ENCODE measurements around the gene UBE2H. TPM values are rescaled to one million over a fixed set of nuclear protein-coding genes. Genes with fewer than 3 reads are reported as not detected.

The UBE2H gene
- total RNA-seq, 4 donors from 2014 or later: 68.3 to 123 (median 91.4) TPM

- no peak for DNase-seq (ENCODE audit: extremely low spot score)
- Histone ChIP-seq H3K4me1 (peaks cover 19 to 34% (median 25%) of the 10 kb centered on the region in 4 donors), H3K4me3 (no peak overlapping the region), H3K27ac (replicated peaks in 1 of 4) (no peak overlapping the region), H3K27me3 (no peaks in the 10 kb centered on the region), H3K36me3 (peaks cover 0 to 7% (median 0%) of the 10 kb centered on the region in 4 donors), H3K9me3 (no peaks in the 10 kb centered on the region)
- TF ChIP-seq CTCF (IDR thresholded peaks at IDR 0.05): no peak
- TF ChIP-seq POLR2AphosphoS5 (IDR thresholded peaks at IDR 0.05): no peak
- no peak for TF ChIP-seq POLR2A (IDR thresholded peaks at IDR 0.05; ENCODE audit: low read depth)
- no peak for TF ChIP-seq EP300 (IDR thresholded peaks at IDR 0.05)
- intact Hi-C loops (cut with DNase I): no loop called here
- 91% methylated on average over 3 of the region's 3 CpGs for WGBS
Measured at GRCh38 chr7:129886818-129887186, 66.0 kb downstream of the UBE2H start.

DNA sequence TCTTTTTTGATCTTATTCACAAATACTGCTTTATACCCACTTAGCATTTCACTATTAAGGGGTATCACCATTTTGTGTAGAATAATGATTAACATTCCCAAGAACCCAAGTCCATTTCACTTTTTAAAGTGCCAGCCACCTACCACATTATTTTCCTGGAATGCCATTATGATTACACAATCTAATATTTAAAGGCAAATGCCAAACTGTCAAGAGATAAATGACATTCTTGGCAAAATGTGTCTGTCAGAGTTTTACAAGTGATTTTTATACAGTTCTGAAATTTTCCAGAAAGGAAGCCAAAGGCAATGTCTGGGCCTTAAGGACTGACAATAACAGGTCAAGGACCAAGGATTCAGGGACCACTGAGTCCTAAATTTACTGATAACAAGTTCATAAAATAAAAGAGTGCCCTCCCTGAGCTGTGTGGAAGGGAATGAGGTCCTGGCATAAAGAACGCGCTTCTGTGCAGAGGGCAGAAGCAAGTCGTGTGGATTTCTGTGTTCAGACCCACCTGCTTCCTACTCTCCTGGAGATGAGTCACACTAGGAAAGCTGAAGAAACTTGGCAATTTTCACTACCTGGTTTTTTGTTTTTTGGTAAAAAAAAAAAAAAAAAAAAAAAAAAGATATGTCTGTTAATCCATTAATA is 66.5 kb downstream of the UBE2H start:
- no peak overlapping the region for H3K4me3 ChIP-seq
- TF ChIP-seq POLR2A (IDR thresholded peaks at IDR 0.05; ENCODE audit: low read depth) (no peak), POLR2AphosphoS5 (IDR thresholded peaks at IDR 0.05) (no peak), EP300 (IDR thresholded peaks at IDR 0.05) (no peak), CTCF (IDR thresholded peaks at IDR 0.05) (no peak)
- WGBS: 79% methylated on average over 3 of the region's 3 CpGs
- H3K27me3 ChIP-seq: no peaks in the 10 kb centered on the region
- H3K36me3 ChIP-seq: peaks cover 0 to 7% (median 0%) of the 10 kb centered on the region in 4 donors
- peaks cover 19 to 34% (median 27%) of the 10 kb centered on the region in 4 donors for H3K4me1 ChIP-seq
- no peak overlapping the region for H3K27ac ChIP-seq (replicated peaks in 1 of 4)
- H3K9me3 ChIP-seq: no peaks in the 10 kb centered on the region
- no peak for DNase-seq (ENCODE audit: extremely low spot score)
- intact Hi-C loops (cut with DNase I): no loop called here

- TF ChIP-seq CTCF (IDR thresholded peaks at IDR 0.05) (no peak), POLR2AphosphoS5 (IDR thresholded peaks at IDR 0.05) (no peak), POLR2A (IDR thresholded peaks at IDR 0.05; ENCODE audit: low read depth) (no peak), EP300 (IDR thresholded peaks at IDR 0.05) (no peak)
- Histone ChIP-seq H3K4me1 (peaks cover 14 to 36% (median 26%) of the 10 kb centered on the region in 4 donors), H3K9me3 (no peaks in the 10 kb centered on the region), H3K36me3 (peaks cover 0 to 15% (median 0%) of the 10 kb centered on the region in 4 donors), H3K4me3 (no peak overlapping the region), H3K27ac (replicated peaks in 1 of 4) (no peak overlapping the region), H3K27me3 (no peaks in the 10 kb centered on the region)
- 90% methylated on average over 5 of the region's 5 CpGs for WGBS
- intact Hi-C loops (cut with DNase I): no loop called here
- DNase-seq (ENCODE audit: extremely low spot score): no peak
Measured at GRCh38 chr7:129884495-129884894, 68.3 kb downstream of the UBE2H start.

- H3K27ac ChIP-seq (replicated peaks in 1 of 4): no peak overlapping the region
- 94% methylated on average over 7 of the region's 7 CpGs for WGBS
- no peak overlapping the region for H3K4me3 ChIP-seq
- no peaks in the 10 kb centered on the region for H3K9me3 ChIP-seq
- intact Hi-C loops (cut with DNase I): no loop called here
- H3K27me3 ChIP-seq: no peaks in the 10 kb centered on the region
- TF ChIP-seq EP300 (IDR thresholded peaks at IDR 0.05): no peak
- no peak for TF ChIP-seq POLR2AphosphoS5 (IDR thresholded peaks at IDR 0.05)
- H3K4me1 ChIP-seq: peaks cover 12 to 26% (median 22%) of the 10 kb centered on the region in 4 donors
- peaks cover 0 to 28% (median 2%) of the 10 kb centered on the region in 4 donors for H3K36me3 ChIP-seq
- no peak for DNase-seq (ENCODE audit: extremely low spot score)
Measured at GRCh38 chr7:129883151-129883550, 69.6 kb downstream of the UBE2H start.

DNA sequence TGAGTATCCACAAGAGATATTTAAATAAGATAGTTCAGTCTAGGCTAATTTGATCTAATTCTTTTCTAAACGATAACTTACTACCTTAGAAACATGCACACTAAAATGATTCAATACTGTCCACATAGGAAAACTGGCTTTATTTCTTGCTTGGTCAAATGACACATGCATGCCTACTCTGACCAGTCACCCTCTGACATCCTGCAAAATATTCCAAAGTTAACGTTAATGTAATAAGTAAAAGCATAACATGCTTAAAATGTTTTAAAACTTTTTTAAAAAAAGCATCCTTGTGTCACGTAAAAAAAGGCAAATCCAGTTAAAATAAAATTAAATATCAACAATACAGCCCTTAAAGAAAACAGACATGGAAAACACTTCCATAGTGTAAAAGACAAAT is 70.2 kb downstream of the UBE2H start:
- intact Hi-C loops (cut with DNase I): no loop called here
- no peak overlapping the region for H3K27ac ChIP-seq (replicated peaks in 1 of 4)
- H3K36me3 ChIP-seq: peaks cover 0 to 28% (median 2%) of the 10 kb centered on the region in 4 donors
- DNase-seq (ENCODE audit: extremely low spot score): no peak
- H3K9me3 ChIP-seq: no peaks in the 10 kb centered on the region
- 64% methylated on average over 3 of the region's 3 CpGs for WGBS
- TF ChIP-seq POLR2A (IDR thresholded peaks at IDR 0.05; ENCODE audit: low read depth) (no peak), POLR2AphosphoS5 (IDR thresholded peaks at IDR 0.05) (no peak), EP300 (IDR thresholded peaks at IDR 0.05) (no peak), CTCF (IDR thresholded peaks at IDR 0.05) (no peak)
- H3K27me3 ChIP-seq: no peaks in the 10 kb centered on the region
- H3K4me3 ChIP-seq: no peak overlapping the region
- H3K4me1 ChIP-seq: peaks cover 18 to 33% (median 28%) of the 10 kb centered on the region in 4 donors
